B cell (primary cell): Measurements from ENCODE around the gene PHC2.

Experiments
- CTCF ChIP-seq: fragments of 200-600 bp; IDR thresholded peaks from one replicate; pipeline ENCODE4 v1.8.0; 2022; ENCODE audit warnings: antibody characterized with exemption, mild to moderate bottlenecking
- EZH2 ChIP-seq: IDR thresholded peaks from 2 replicates; pipeline ENCODE4 v1.6.1; 2012; ENCODE audit warnings: borderline replicate concordance, low read depth, mild to moderate bottlenecking, moderate library complexity, low read length; ENCODE audit not compliant: insufficient read depth, poor library complexity, severe bottlenecking

- TF ChIP-seq CTCF (no peak), EZH2 (no peak)
Measured at GRCh38 chr1:33445108-33445507, 14.2 kb upstream of the PHC2 start.
